Activated T-cell treated with anti-CD3 and anti-CD28 coated beads, Interleukin-2, amount 50 U/mL, for 48 hours (primary cell): ENCODE data around the gene NUP62CL.
"Not testable (repeated sequence)": the region's sequence is repeated elsewhere in the genome, so short reads cannot be mapped to it uniquely, and the experiment has no call there.

Experiments used
- DNase-seq, 2 experiments: peaks; one replicate each; pipeline ENCODE4 v3.0.0-alpha.2; 2020

The NUP62CL gene

GRCh38 chrX:107205770-107206696 lies at the start of gene NUP62CL, which contains the start of gene DNAAF6:
Gene NUP62CL, minus strand, starts transcription at chrX:107206433. Its CDS starts 31,287 bp downstream, at chrX:107175146.
Gene DNAAF6, plus strand, starts transcription at chrX:107206611. Its CDS starts 6,265 bp downstream, at chrX:107212876.
- DNase-seq: peak; percentile 68 to 76

GRCh38 chrX:107228486-107228819 lies 22.2 kb upstream of the NUP62CL start:
- no peak for DNase-seq

- DNase-seq: no peak
Measured at GRCh38 chrX:107227780-107228485, 21.7 kb upstream of the NUP62CL start.

- DNase-seq: no peak
Measured at GRCh38 chrX:107226757-107227156, 20.5 kb upstream of the NUP62CL start.

GRCh38 chrX:107213477-107213876 lies 7.2 kb upstream of the NUP62CL start:
- DNase-seq: no peak

GRCh38 chrX:107207943-107208342 lies 1.7 kb upstream of the NUP62CL start:
- no peak for DNase-seq

- no peak for DNase-seq
Measured at GRCh38 chrX:107207089-107207488, 856 bp upstream of the NUP62CL start.

- DNase-seq: no peak
Measured at GRCh38 chrX:107206697-107207065, 448 bp upstream of the NUP62CL start.

GRCh38 chrX:107204068-107204605 lies 2.1 kb downstream of the NUP62CL start:
- DNase-seq: no peak

GRCh38 chrX:107199491-107199890 lies 6.7 kb downstream of the NUP62CL start:
- DNase-seq: no peak

GRCh38 chrX:107198074-107198473 lies 8.2 kb downstream of the NUP62CL start:
- DNase-seq: not testable (repeated sequence)

- no peak for DNase-seq
Measured at GRCh38 chrX:107197319-107197718, 8.9 kb downstream of the NUP62CL start.

- DNase-seq: no peak
Measured at GRCh38 chrX:107171369-107172102, 34.7 kb downstream of the NUP62CL start.

GRCh38 chrX:107168712-107169111 lies 37.5 kb downstream of the NUP62CL start:
- no peak for DNase-seq

GRCh38 chrX:107168257-107168656 lies 38.0 kb downstream of the NUP62CL start:
- no peak for DNase-seq

GRCh38 chrX:107167163-107167921 lies 38.9 kb downstream of the NUP62CL start:
- no peak for DNase-seq

- DNase-seq: not testable (repeated sequence)
Measured at GRCh38 chrX:107157618-107158017, 48.6 kb downstream of the NUP62CL start.

GRCh38 chrX:107155621-107156430 lies 50.4 kb downstream of the NUP62CL start:
- DNase-seq: not testable (repeated sequence)

GRCh38 chrX:107154787-107155620 lies 51.2 kb downstream of the NUP62CL start:
- peak in 1 of 2 experiments; percentile 26 for DNase-seq

GRCh38 chrX:107153005-107153404 lies 53.2 kb downstream of the NUP62CL start:
- DNase-seq: no peak
